ENCODE results near the gene HNF4A.
"Not testable (repeated sequence)": the region's sequence is repeated elsewhere in the genome, so short reads cannot be mapped to it uniquely, and the experiment has no call there.

HNF4A gene

GRCh38 chr20:44324343-44324742, 31.2 kb upstream of the HNF4A start:
- TF ChIP-seq, protein P1, sequence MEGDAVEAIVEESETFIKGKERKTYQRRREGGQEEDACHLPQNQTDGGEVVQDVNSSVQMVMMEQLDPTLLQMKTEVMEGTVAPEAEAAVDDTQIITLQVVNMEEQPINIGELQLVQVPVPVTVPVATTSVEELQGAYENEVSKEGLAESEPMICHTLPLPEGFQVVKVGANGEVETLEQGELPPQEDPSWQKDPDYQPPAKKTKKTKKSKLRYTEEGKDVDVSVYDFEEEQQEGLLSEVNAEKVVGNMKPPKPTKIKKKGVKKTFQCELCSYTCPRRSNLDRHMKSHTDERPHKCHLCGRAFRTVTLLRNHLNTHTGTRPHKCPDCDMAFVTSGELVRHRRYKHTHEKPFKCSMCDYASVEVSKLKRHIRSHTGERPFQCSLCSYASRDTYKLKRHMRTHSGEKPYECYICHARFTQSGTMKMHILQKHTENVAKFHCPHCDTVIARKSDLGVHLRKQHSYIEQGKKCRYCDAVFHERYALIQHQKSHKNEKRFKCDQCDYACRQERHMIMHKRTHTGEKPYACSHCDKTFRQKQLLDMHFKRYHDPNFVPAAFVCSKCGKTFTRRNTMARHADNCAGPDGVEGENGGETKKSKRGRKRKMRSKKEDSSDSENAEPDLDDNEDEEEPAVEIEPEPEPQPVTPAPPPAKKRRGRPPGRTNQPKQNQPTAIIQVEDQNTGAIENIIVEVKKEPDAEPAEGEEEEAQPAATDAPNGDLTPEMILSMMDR (IDR thresholded peaks at IDR 0.05; ENCODE audit: extremely low read depth, missing control alignments) = no peak
- DNase-seq (ENCODE audit: low spot score) = no peak

- TF ChIP-seq, protein P1 (IDR thresholded peaks at IDR 0.05; ENCODE audit: extremely low read depth, missing control alignments) = no peak
- DNase-seq (ENCODE audit: low spot score) = no peak
Measured at GRCh38 chr20:44326391-44327159, 28.9 kb upstream of the HNF4A start.

- not testable (repeated sequence) for DNase-seq (ENCODE audit: low spot score)
Measured at GRCh38 chr20:44327748-44328147, 27.8 kb upstream of the HNF4A start.

GRCh38 chr20:44328428-44328827, 27.1 kb upstream of the HNF4A start:
- DNase-seq (ENCODE audit: low spot score) = no peak

GRCh38 chr20:44331201-44331600, 24.3 kb upstream of the HNF4A start:
- TF ChIP-seq, protein P1 (IDR thresholded peaks at IDR 0.05; ENCODE audit: extremely low read depth, missing control alignments) = no peak
- no peak for DNase-seq (ENCODE audit: low spot score)

More at GRCh38 chr20:44328428-44328827, 27.1 kb upstream of the HNF4A start:
- TF ChIP-seq, protein P1 (IDR thresholded peaks at IDR 0.05; ENCODE audit: extremely low read depth, missing control alignments) = no peak

GRCh38 chr20:44334306-44334705, 21.2 kb upstream of the HNF4A start:
- TF ChIP-seq, protein P1 (IDR thresholded peaks at IDR 0.05; ENCODE audit: extremely low read depth, missing control alignments) = no peak

DNA sequence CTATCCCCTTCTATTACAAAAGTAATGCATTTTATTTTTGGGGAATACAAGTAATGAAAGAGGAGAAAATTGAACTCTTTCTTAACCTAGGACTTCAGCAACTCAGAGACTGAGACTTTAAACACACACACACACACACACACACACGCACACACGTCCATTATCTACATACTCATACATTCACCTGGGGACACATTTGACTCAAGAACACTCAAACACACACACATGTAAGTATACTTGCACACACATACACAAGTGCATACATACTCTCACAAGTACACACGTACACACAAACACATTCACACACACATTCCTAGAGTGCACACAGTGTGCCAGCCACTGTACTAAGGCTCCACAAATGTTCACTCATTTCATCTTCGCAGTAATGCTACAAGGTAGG, 20.8 kb upstream of the HNF4A start:
- TF ChIP-seq, protein P1 (IDR thresholded peaks at IDR 0.05; ENCODE audit: extremely low read depth, missing control alignments) = no peak
- DNase-seq (ENCODE audit: low spot score) = no peak

More at GRCh38 chr20:44334306-44334705, 21.2 kb upstream of the HNF4A start:
- no peak for DNase-seq (ENCODE audit: low spot score)

- no peak for DNase-seq (ENCODE audit: low spot score)
- TF ChIP-seq, protein P1 (IDR thresholded peaks at IDR 0.05; ENCODE audit: extremely low read depth, missing control alignments) = no peak
Measured at GRCh38 chr20:44335675-44336074, 19.8 kb upstream of the HNF4A start.
